Epithelial cell of proximal tubule (primary cell): Measurements from ENCODE around the gene MRAP2. TPM values are rescaled to one million over a fixed set of nuclear protein-coding genes. Genes with fewer than 3 reads are reported as not detected.
"Not testable (repeated sequence)": the region's sequence is repeated elsewhere in the genome, so short reads cannot be mapped to it uniquely, and the experiment has no call there.

Experiments
- DNase-seq: peaks from one replicate; pipeline ENCODE4 v3.0.0-alpha.2; 2011; ENCODE audit warnings: low read depth
- H3K4me3 ChIP-seq: 2 replicates; pipeline ENCODE4 v1.5.1; 2011; ENCODE audit warnings: low read depth, mild to moderate bottlenecking, low read length
- CTCF ChIP-seq: conservative IDR thresholded peaks from 2 replicates; pipeline ENCODE4 v1.5.1; 2012; ENCODE audit warnings: low read depth, mild to moderate bottlenecking, low read length
- total RNA-seq: library from RNA; depleted of rRNA; stranded (reverse); fragments of >200 nt; gene quantifications from 2 replicates; pipeline ENCODE4 v1.2.3, GENCODE V29; 2015

The MRAP2 gene
- total RNA-seq, 1 donor from 2014 or later = 0.17 TPM

DNA sequence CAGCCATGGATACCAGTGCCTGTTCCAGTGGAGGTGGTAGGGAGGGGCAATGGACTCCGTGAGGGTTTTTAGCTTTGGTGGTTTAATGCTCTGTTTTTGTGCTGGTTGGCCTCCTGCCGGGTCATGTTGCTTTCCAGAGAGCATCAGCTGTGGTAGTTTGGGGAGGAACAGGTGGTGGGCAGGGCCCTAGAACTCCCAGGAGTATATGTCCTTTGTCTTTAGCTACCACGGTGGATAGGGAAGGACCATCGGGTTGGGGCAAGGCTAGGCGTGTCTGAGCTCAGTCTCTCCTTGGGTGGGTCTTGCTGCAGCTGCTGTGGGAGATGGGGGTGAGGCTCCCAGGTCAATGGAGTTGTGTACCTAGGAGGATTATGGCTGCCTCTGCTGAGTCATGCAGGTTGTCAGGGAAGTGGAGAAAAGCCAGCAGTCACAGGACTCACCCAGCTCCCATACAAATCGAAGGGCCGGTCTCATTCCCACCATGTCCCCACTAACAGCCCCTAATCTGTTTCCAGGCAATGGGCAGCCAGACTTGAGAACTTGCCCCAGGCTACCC is 38.9 kb downstream of the MRAP2 start:
- no peak overlapping the region for H3K4me3 ChIP-seq
- no peak for TF ChIP-seq CTCF
- DNase-seq = no peak

GRCh38 chr6:84074988-84075781 is 41.6 kb downstream of the MRAP2 start:
- no peak overlapping the region for H3K4me3 ChIP-seq
- TF ChIP-seq CTCF = no peak
- DNase-seq = no peak

- DNase-seq = no peak
- H3K4me3 ChIP-seq = no peak overlapping the region
- no peak for TF ChIP-seq CTCF
These were observed 44.1 kb downstream of the MRAP2 start for GRCh38 chr6:84077645-84078044.

GRCh38 chr6:84078335-84078734 is 44.8 kb downstream of the MRAP2 start:
- DNase-seq = no peak
- no peak for TF ChIP-seq CTCF
- H3K4me3 ChIP-seq = no peak overlapping the region

DNA sequence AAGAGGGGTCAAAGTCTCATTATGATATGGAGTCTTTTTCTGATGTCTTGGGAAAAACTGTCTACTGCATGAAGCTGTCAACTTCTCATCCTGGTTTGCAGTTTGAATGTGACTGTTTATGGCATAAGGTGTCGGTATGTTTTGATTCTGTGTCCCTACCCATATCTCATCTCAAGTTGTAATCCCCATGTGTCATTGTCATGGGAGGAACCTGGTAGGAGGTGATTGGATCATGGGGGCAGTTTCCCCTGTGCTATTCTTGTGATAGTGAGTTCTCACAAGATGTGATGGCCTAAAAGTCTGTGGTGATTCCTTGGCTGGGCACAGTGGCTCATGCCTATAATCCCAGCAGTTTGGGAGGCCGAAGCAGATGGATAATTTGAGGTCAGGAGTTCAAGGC is 47.6 kb downstream of the MRAP2 start:
- TF ChIP-seq CTCF = no peak
- H3K4me3 ChIP-seq = no peak overlapping the region
- no peak for DNase-seq

DNA sequence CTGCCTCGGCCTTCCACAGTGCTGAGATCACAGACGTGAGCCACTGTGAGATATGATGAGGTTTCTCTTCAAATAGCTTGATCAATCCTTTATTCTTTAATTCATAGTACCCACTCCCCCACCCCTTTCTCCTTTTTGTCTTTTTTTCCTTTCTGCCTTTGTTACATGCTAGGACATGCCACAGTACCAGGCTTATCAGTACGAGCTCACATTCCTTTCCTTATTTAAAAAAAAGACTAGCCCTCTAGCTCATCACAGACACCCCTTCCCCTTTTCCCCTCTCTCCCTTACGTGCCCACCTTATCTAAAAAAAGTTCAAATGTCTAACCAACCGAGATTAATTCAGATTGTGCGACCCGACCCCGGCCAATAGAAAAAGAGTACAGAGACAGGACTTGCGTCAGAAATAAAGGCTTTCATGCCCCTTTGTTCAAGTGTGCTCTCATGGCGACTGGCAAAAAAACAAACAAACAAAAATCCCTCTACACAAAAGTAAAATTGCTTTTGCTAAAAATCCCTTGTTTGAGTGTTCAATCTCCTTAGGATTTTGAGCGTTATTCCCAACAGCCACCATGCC is 49.2 kb downstream of the MRAP2 start:
- TF ChIP-seq CTCF = no peak
- no peak overlapping the region for H3K4me3 ChIP-seq
- DNase-seq = no peak

GRCh38 chr6:84084705-84085104 is 51.1 kb downstream of the MRAP2 start:
- not testable (repeated sequence) for H3K4me3 ChIP-seq, DNase-seq
